HG02943 (cell line): ENCODE measurements around the gene KLF5.
"Not testable (repeated sequence)": the region's sequence is repeated elsewhere in the genome, so short reads cannot be mapped to it uniquely, and the experiment has no call there.

Experiments used
- ATAC-seq: cut with Tn5 transposase; IDR thresholded peaks from one replicate; pipeline ENCODE4 v1.9.1; 2021; ENCODE audit warnings: mild to moderate bottlenecking, low read depth, moderate library complexity; ENCODE audit not compliant: unreplicated experiment

KLF5 gene

GRCh38 chr13:73058736-73059459 lies at the start of gene KLF5:
KLF5 (plus strand) TSS chr13:73059005; CDS start chr13:73059328, 323 bp downstream.
- ATAC-seq: peak; percentile 98

GRCh38 chr13:73011751-73012150 lies 47.1 kb upstream of the KLF5 start:
- ATAC-seq: no peak

GRCh38 chr13:73015805-73016204 lies 43.0 kb upstream of the KLF5 start:
- ATAC-seq: no peak

- no peak for ATAC-seq
These were observed 40.5 kb upstream of the KLF5 start for GRCh38 chr13:73018336-73018735.

- ATAC-seq: no peak
These were observed 33.4 kb upstream of the KLF5 start for GRCh38 chr13:73025217-73026012.

GRCh38 chr13:73034901-73035300 lies 23.9 kb upstream of the KLF5 start:
- ATAC-seq: no peak

- ATAC-seq: no peak
These were observed 23.1 kb upstream of the KLF5 start for GRCh38 chr13:73035660-73036059.

GRCh38 chr13:73036566-73036965 lies 22.2 kb upstream of the KLF5 start:
- no peak for ATAC-seq

GRCh38 chr13:73038064-73038463 lies 20.7 kb upstream of the KLF5 start:
- ATAC-seq: no peak

- no peak for ATAC-seq
These were observed 19.4 kb upstream of the KLF5 start for GRCh38 chr13:73039201-73040108.

GRCh38 chr13:73040484-73040883 lies 18.3 kb upstream of the KLF5 start:
- ATAC-seq: no peak

GRCh38 chr13:73040968-73041596 lies 17.7 kb upstream of the KLF5 start:
- no peak for ATAC-seq

- ATAC-seq: no peak
These were observed 13.8 kb upstream of the KLF5 start for GRCh38 chr13:73045031-73045430.

- ATAC-seq: not testable (repeated sequence)
These were observed 10.2 kb upstream of the KLF5 start for GRCh38 chr13:73048615-73049014.

GRCh38 chr13:73054712-73055111 lies 4.1 kb upstream of the KLF5 start:
- ATAC-seq: no peak

- ATAC-seq: no peak
These were observed 2.8 kb upstream of the KLF5 start for GRCh38 chr13:73055813-73056564.

- no peak for ATAC-seq
These were observed 2.2 kb upstream of the KLF5 start for GRCh38 chr13:73056565-73056962.

- ATAC-seq: no peak
These were observed 1.3 kb upstream of the KLF5 start for GRCh38 chr13:73057284-73058063.

GRCh38 chr13:73058064-73058313 lies 816 bp upstream of the KLF5 start:
- no peak for ATAC-seq
